ENCODE measurements around the gene GRB7. TPM values are rescaled to one million over a fixed set of nuclear protein-coding genes. Genes with fewer than 3 reads are reported as not detected.

Gene GRB7
- total RNA-seq: not detected

DNA sequence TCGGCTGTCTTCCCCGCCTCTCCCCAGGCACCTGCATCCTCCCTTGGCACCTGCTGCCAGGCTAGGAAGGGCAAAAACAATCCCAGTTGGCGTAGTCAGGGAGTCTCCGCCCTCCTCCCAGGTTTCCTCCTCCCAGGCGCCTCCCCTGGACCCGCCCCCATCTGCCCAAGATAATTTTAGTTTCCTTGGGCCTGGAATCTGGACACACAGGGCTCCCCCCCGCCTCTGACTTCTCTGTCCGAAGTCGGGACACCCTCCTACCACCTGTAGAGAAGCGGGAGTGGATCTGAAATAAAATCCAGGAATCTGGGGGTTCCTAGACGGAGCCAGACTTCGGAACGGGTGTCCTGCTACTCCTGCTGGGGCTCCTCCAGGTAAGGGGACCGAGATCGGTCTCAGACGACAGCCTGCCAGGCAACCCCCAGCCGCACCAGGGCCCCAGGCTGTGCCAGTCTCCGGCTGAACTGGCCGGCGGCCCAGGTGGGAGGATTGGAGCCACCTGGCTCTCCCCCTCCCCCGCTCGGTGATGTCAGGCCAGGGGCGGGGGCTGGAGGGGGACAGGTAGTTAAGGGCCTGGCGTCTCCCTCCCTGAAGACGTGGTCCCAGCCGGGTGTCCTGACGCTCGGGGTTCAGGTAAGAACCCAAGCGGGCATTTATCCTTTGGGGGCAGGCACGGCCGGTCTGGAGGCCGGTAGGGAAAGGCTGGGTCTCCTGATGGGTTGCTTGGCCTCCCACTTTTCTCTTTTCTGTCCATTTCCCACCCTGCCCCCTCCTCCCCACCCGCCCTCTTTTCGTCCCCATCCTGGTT, at the start of gene GRB7:
Gene GRB7, plus strand, starts transcription at position 179 of the 808 bp plus-strand sequence. CDS start 4,364 bp downstream, outside the sequence.

GRCh38 chr17:39699818-39700147, 38.0 kb upstream of the GRB7 start, which contains the start of gene ERBB2:
ERBB2 (plus strand) TSS chr17:39700064; CDS start chr17:39700239, 175 bp downstream.

GRCh38 chr17:39730095-39730921, 7.4 kb upstream of the GRB7 start, which contains the start of gene MIEN1:
MIEN1 (minus strand) TSS chr17:39730532; CDS start chr17:39730495, 37 bp downstream.

Small RNAs within 50 kb of the gene (small RNA-seq; reads per million reads assigned to genes)
- not detected for gene MIR4728 (ENCODE audit: low replicate concordance)

Other genes starting within 250 kb of the GRB7 start
- gene NEUROD2, start 130.0 kb upstream of the GRB7 start, total RNA-seq: 116 TPM
- 16.3 TPM for gene PPP1R1B, start 111.0 kb upstream of the GRB7 start, total RNA-seq
- gene STARD3, start 100.8 kb upstream of the GRB7 start, total RNA-seq: 33.5 TPM
- 2.5 TPM for gene TCAP, start 72.6 kb upstream of the GRB7 start, total RNA-seq
- 4.1 TPM for gene PNMT, start 69.5 kb upstream of the GRB7 start, total RNA-seq
- 15.7 TPM for gene PGAP3, start 49.9 kb upstream of the GRB7 start, total RNA-seq
- 13.1 TPM for gene ERBB2, start 37.9 kb upstream of the GRB7 start, total RNA-seq
- 9.4 TPM for gene MIEN1, start 7.4 kb upstream of the GRB7 start, total RNA-seq
- under 0.01 TPM for gene IKZF3, start 126.4 kb downstream of the GRB7 start, total RNA-seq
- gene ZPBP2, start 130.3 kb downstream of the GRB7 start, total RNA-seq: not detected
- gene GSDMB, start 180.7 kb downstream of the GRB7 start, total RNA-seq: 27.2 TPM
- gene ORMDL3, start 189.7 kb downstream of the GRB7 start, total RNA-seq: 62.6 TPM
- not detected for gene LRRC3C, start 189.8 kb downstream of the GRB7 start, total RNA-seq
- gene GSDMA, start 225.1 kb downstream of the GRB7 start, total RNA-seq: not detected
- 69.5 TPM for gene PSMD3, start 242.9 kb downstream of the GRB7 start, total RNA-seq

Measured in parietal lobe (tissue), 2 donors.